CD14-positive monocyte (primary cell): ENCODE data around the gene SYNJ2. TPM values are rescaled to one million over a fixed set of nuclear protein-coding genes. Genes with fewer than 3 reads are reported as not detected.
A peak's percentile ranks its signal among the peaks of the same experiment; 100 is the strongest.

Experiments
- DNase-seq, 3 donors: peaks; one replicate each; pipeline ENCODE4 v3.0.0-alpha.2; 2011 to 2022
- H2AFZ ChIP-seq: 2 replicates; pipeline ENCODE4 v1.6.0; 2012; ENCODE audit warnings: mild to moderate bottlenecking, low read depth, low read length, inconsistent platforms; ENCODE audit not compliant: insufficient read depth, poor library complexity, severe bottlenecking
- H3K27ac ChIP-seq, 2 donors: 1 replicate in 1 of 2; 2 replicates in 1 of 2; pipeline ENCODE4 v1.5.1; 2012 to 2013; ENCODE audit warnings: low read length in 2 of 2, control low read depth in 1 of 2, inconsistent platforms in 1 of 2, low read depth in 1 of 2, mild to moderate bottlenecking in 1 of 2
- H3K27me3 ChIP-seq, 2 donors: one replicate each; pipeline versions ENCODE4 v1.6.0 to v1.6.1; 2011 to 2013; ENCODE audit warnings: low read length in 2 of 2; ENCODE audit not compliant: control insufficient read depth in 2 of 2, insufficient read depth in 2 of 2
- H3K36me3 ChIP-seq, 2 donors: replicated peaks in 1 of 2; 1 replicate in 1 of 2; 2 replicates in 1 of 2; pipeline versions ENCODE4 v1.5.1 to v1.6.1; 2012 to 2013; ENCODE audit warnings: low read length in 2 of 2, control low read depth in 1 of 2, inconsistent platforms in 1 of 2, mild to moderate bottlenecking in 1 of 2; ENCODE audit not compliant: insufficient read depth in 2 of 2, control insufficient read depth in 1 of 2
- H3K4me1 ChIP-seq, 2 donors: 1 replicate in 1 of 2; 2 replicates in 1 of 2; pipeline versions ENCODE4 v1.5.1 to v1.6.1; 2012 to 2013; ENCODE audit warnings: low read length in 2 of 2, control low read depth in 1 of 2, inconsistent platforms in 1 of 2, mild to moderate bottlenecking in 1 of 2, moderate library complexity in 1 of 2; ENCODE audit not compliant: insufficient read depth in 2 of 2, control insufficient read depth in 1 of 2
- H3K4me2 ChIP-seq: replicated peaks from 2 replicates; pipeline ENCODE3; 2012; ENCODE audit warnings: low read length, moderate library complexity, mild to moderate bottlenecking; ENCODE audit not compliant: poor library complexity, severe bottlenecking; ENCODE audit errors: extremely low read depth
- H3K4me3 ChIP-seq, 3 experiments: fragments of 200-600 bp in 1 of 3; sonication (generic) in 1 of 3; replicated peaks in 1 of 3; 1 replicate in 2 of 3; 2 replicates in 1 of 3; pipeline ENCODE4 v1.5.1; 2011 to 2013; ENCODE audit warnings: low read length in 3 of 3, mild to moderate bottlenecking in 3 of 3, control low read depth in 2 of 3, low read depth in 2 of 3, inconsistent platforms in 1 of 3, moderate library complexity in 1 of 3
- H3K79me2 ChIP-seq: 2 replicates; pipeline ENCODE4 v1.6.0; 2012; ENCODE audit warnings: mild to moderate bottlenecking, control low read depth, inconsistent platforms, low read length, moderate library complexity; ENCODE audit not compliant: insufficient read depth
- H3K9ac ChIP-seq: 2 replicates; pipeline ENCODE4 v1.6.0; 2017; ENCODE audit warnings: low read length, mild to moderate bottlenecking; ENCODE audit not compliant: insufficient read depth, poor library complexity, severe bottlenecking
- H3K9me3 ChIP-seq, 2 donors: replicated peaks in 1 of 2; 1 replicate in 1 of 2; 2 replicates in 1 of 2; pipeline versions ENCODE4 v1.5.1 to v1.6.1; 2012 to 2013; ENCODE audit warnings: low read length in 2 of 2, control low read depth in 1 of 2; ENCODE audit not compliant: control insufficient read depth in 1 of 2, insufficient read depth in 1 of 2
- H4K20me1 ChIP-seq: 2 replicates; pipeline ENCODE4 v1.6.0; 2012; ENCODE audit warnings: mild to moderate bottlenecking, low read length, control low read depth, moderate library complexity; ENCODE audit not compliant: insufficient read depth
- H3K27ac Mint-ChIP-seq, 7 donors: one replicate each; pipeline ENCODE4 v1.8.0; 2020; ENCODE audit warnings: mild to moderate bottlenecking in 7 of 7, mixed read lengths in 7 of 7, moderate library complexity in 6 of 7, inconsistent platforms in 2 of 7
- H3K27me3 Mint-ChIP-seq, 3 donors: one replicate each; pipeline ENCODE4 v1.8.0; 2021 to 2022; ENCODE audit warnings: low read depth in 3 of 3, mild to moderate bottlenecking in 3 of 3, mixed read lengths in 3 of 3, moderate library complexity in 3 of 3, inconsistent platforms in 1 of 3
- H3K36me3 Mint-ChIP-seq, 2 donors: one replicate each; pipeline ENCODE4 v1.8.0; 2020; ENCODE audit warnings: mixed read lengths in 2 of 2, inconsistent platforms in 1 of 2, mild to moderate bottlenecking in 1 of 2
- H3K4me1 Mint-ChIP-seq: one replicate; pipeline ENCODE4 v1.8.0; 2020; ENCODE audit warnings: mild to moderate bottlenecking, mixed read lengths
- H3K4me3 Mint-ChIP-seq, 2 donors: one replicate each; pipeline ENCODE4 v1.8.0; 2020; ENCODE audit warnings: mild to moderate bottlenecking in 2 of 2, mixed read lengths in 2 of 2, moderate library complexity in 1 of 2
- H3K9me3 Mint-ChIP-seq, 7 donors: one replicate each; pipeline ENCODE4 v1.8.0; 2020 to 2022; ENCODE audit warnings: mixed read lengths in 7 of 7, mild to moderate bottlenecking in 6 of 7, moderate library complexity in 6 of 7, inconsistent platforms in 2 of 7
- WGBS: methylation state at CpG from one replicate; pipeline ENCODE4 v1.1.5; 2013; ENCODE audit warnings: missing lambda C conversion rate; ENCODE audit not compliant: insufficient coverage; 5-methylcytosine and 5-hydroxymethylcytosine counted together
- intact Hi-C, 2 donors: fragments of 100-400 bp; cut with micrococcal nuclease; formaldehyde crosslinking; loops; one replicate each; pipeline versions ENCODE4 v1.15.0 to v1.15.1; 2023
- polyA plus RNA-seq, 3 donors: library from polyadenylated mRNA; depleted of rRNA in 1 of 3; unstranded in 2 of 3; stranded (reverse) in 1 of 3; fragments of 300-500 nt in 2 of 3; fragments of >200 nt in 1 of 3; fragmentation: Illumina TruSeq in 2 of 3; gene quantifications; 1 replicate in 2 of 3; 2 replicates in 1 of 3; pipeline ENCODE4 v1.2.3, GENCODE V29; 2012 to 2021
- TF ChIP-seq, protein P1 (sequence below): fragments of 200-600 bp; IDR thresholded peaks from one replicate; pipeline ENCODE4 v1.8.0; 2022; ENCODE audit warnings: antibody characterized with exemption, mild to moderate bottlenecking

The SYNJ2 gene
- polyA plus RNA-seq, 3 donors = 0.82 to 2.0 (median 1.6) TPM

DNA sequence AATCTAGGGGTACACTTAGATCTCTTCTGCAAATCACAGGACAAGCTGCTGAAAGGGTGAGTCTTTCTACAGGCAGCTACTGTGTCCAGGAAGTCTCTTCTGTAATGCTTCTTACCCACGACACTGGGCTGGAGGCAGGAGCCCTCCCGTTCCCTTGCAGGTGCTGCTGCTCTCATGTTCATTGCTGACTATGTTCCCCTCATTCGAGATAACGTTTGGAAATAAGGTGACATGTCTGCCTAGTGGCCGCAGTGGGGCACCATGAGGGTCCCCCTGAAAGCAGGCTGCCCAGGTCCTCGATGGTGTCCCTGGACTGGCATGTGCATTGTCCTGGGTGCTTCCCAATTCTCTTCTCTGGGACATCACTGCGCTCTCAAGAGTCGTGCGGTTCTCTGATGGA, 74.7 kb downstream of the SYNJ2 start:
- H3K27ac ChIP-seq = no peak overlapping the region
- peak overlapping the region in 6 of 7 donors; percentile 23 to 98 (median 93) for H3K27ac Mint-ChIP-seq
- DNase-seq = no peak
- H4K20me1 ChIP-seq = no peaks in the 10 kb centered on the region
- 74% methylated on average over 5 of the region's 9 CpGs for WGBS
- peaks cover 0 to 4% (median 0%) of the 10 kb centered on the region in 7 donors for H3K9me3 Mint-ChIP-seq
- intact Hi-C loops = loop anchor here (5.0 to 10.0 kb wide), 3 partner anchors 34 to 598 kb away; partner anchors contain the start of gene SYTL3 (in 1 of the 2)
- no peak overlapping the region for H3K4me2 ChIP-seq
- peaks cover 31% of the 10 kb centered on the region for H3K4me1 Mint-ChIP-seq
- H3K4me3 Mint-ChIP-seq = no peak overlapping the region
- H3K4me3 ChIP-seq = no peak overlapping the region
- H3K9me3 ChIP-seq = no peaks in the 10 kb centered on the region
- H3K79me2 ChIP-seq = no peaks in the 10 kb centered on the region
- no peaks in the 10 kb centered on the region for H3K36me3 ChIP-seq
- TF ChIP-seq, protein P1, sequence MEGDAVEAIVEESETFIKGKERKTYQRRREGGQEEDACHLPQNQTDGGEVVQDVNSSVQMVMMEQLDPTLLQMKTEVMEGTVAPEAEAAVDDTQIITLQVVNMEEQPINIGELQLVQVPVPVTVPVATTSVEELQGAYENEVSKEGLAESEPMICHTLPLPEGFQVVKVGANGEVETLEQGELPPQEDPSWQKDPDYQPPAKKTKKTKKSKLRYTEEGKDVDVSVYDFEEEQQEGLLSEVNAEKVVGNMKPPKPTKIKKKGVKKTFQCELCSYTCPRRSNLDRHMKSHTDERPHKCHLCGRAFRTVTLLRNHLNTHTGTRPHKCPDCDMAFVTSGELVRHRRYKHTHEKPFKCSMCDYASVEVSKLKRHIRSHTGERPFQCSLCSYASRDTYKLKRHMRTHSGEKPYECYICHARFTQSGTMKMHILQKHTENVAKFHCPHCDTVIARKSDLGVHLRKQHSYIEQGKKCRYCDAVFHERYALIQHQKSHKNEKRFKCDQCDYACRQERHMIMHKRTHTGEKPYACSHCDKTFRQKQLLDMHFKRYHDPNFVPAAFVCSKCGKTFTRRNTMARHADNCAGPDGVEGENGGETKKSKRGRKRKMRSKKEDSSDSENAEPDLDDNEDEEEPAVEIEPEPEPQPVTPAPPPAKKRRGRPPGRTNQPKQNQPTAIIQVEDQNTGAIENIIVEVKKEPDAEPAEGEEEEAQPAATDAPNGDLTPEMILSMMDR = no peak
- peaks cover 40 to 42% of the 10 kb centered on the region in 2 donors for H3K4me1 ChIP-seq
- H3K27me3 ChIP-seq = no peaks in the 10 kb centered on the region
- peaks cover 1 to 3% (median 2%) of the 10 kb centered on the region in 3 donors for H3K27me3 Mint-ChIP-seq
- no peak overlapping the region for H3K9ac ChIP-seq
- no peaks in the 10 kb centered on the region for H3K36me3 Mint-ChIP-seq
- H2AFZ ChIP-seq = no peak overlapping the region

GRCh38 chr6:158056804-158057203, 75.1 kb downstream of the SYNJ2 start:
- Histone ChIP-seq H2AFZ (peak overlapping the region; percentile 10), H3K4me2 (peak overlapping the region; percentile 28), H3K36me3 (no peaks in the 10 kb centered on the region), H3K27ac (peak overlapping the region; percentile 88 to 93), H3K27me3 (no peaks in the 10 kb centered on the region), H3K4me3 (no peak overlapping the region), H3K4me1 (peaks cover 40 to 42% of the 10 kb centered on the region in 2 donors), H3K79me2 (no peaks in the 10 kb centered on the region), H3K9ac (peak overlapping the region; percentile 42), H3K9me3 (no peaks in the 10 kb centered on the region), H4K20me1 (no peaks in the 10 kb centered on the region)
- peaks cover 0 to 4% (median 0%) of the 10 kb centered on the region in 7 donors for H3K9me3 Mint-ChIP-seq
- H3K27me3 Mint-ChIP-seq = peaks cover 1 to 3% (median 2%) of the 10 kb centered on the region in 3 donors
- no peak for DNase-seq
- H3K4me3 Mint-ChIP-seq = no peak overlapping the region
- TF ChIP-seq, protein P1 = no peak
- peaks cover 31% of the 10 kb centered on the region for H3K4me1 Mint-ChIP-seq
- WGBS = 100% methylated on average over 1 of the region's 9 CpGs
- no peaks in the 10 kb centered on the region for H3K36me3 Mint-ChIP-seq
- intact Hi-C loops = loop anchor here (5.0 to 10.0 kb wide), 3 partner anchors 35 to 598 kb away; partner anchors contain the start of gene SYTL3 (in 1 of the 2)
- H3K27ac Mint-ChIP-seq = peak overlapping the region; percentile 88 to 98 (median 95)
